GM21529 (cell line): ENCODE data around the gene CNOT3.
"Not testable (repeated sequence)": the region's sequence is repeated elsewhere in the genome, so short reads cannot be mapped to it uniquely, and the experiment has no call there.

ENCODE experiments used
- ATAC-seq: cut with Tn5 transposase; IDR thresholded peaks from one replicate; pipeline ENCODE4 v1.9.1; 2021; ENCODE audit not compliant: unreplicated experiment

Gene CNOT3

DNA sequence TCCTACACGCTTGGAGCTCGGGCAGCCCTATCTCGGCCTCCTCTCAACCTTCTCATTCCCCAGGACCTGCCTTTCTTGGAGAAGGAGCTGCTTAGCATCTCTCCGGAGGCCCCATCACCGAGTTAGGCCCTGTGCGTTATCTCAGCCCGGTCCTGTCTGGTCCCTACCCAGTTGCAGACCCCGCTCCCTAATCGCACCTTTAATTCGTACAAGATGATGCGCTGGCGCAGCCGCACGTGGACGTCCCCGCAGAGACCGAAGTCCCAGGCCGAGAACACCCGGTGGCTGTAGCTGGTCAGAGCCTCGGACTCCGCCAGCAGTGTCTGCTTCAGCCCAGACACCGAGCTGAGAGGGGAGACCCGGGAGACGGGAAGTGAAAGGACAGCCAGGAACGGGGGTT is 27.7 kb downstream of the CNOT3 start:
- no peak for ATAC-seq

DNA sequence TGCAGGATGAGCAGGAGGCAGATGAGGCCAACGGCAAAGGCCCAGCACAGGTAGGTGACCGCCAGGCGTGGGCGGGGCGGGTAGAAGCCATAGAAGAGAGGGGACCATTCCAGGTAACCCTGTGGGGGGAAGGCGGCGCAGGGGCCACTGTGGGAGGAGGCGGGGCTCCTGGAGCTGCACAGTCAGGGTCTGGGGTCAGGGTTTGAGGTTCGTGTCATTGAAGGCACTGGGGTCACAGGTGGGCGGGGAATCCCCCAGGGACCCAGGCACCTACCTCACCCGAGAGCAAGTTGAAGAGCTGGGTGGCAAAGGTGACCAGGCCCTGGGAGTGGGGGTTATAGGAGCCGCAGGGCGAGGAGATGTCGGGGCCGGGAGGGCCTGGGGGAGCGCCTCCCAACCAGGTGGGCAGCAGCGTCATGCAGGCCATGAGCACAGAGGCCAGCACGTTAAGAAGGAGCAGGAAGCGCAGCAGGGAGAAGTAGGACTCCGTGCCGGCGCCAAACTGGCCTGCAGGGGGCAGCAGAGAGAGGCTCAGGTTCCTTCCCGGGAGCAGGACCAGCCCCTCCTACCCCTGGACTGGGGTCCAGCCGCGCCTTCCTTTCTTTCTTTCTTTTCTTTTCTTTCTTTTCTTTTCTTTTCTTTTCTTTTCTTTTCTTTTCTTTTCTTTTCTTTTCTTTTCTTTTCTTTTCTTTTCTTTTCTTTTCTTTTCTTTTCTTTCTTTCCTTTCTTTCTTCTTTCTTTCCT is 30.8 kb downstream of the CNOT3 start:
- ATAC-seq: no peak

DNA sequence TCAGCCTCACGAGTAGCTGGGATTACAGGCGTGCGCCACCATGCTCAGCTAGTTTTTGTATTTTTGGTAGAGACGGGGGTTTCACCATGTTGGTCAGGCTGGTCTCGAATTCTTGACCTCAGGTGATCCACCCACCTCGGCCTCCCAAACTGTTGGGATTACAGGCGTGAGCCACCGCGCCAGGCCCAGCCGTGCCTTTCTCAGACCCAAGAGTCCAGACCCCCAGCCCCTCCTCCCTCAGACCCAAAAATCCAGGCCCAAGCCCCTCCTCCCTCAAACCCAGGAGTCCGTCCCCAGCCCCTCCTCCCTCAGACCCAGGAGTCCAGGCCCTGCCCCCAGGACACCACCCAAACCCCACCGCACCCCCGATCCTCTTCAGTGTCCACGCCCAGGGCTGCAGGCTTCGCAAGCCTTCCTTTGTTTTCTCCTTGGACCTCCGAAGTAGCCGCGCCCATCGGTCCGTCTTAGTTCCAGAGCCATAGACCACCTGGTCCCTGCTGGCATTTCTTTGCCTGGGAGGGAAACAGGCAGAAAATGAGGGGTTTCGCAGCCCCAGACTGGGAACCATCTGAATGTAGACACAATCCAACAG is 31.7 kb downstream of the CNOT3 start:
- ATAC-seq: no peak

DNA sequence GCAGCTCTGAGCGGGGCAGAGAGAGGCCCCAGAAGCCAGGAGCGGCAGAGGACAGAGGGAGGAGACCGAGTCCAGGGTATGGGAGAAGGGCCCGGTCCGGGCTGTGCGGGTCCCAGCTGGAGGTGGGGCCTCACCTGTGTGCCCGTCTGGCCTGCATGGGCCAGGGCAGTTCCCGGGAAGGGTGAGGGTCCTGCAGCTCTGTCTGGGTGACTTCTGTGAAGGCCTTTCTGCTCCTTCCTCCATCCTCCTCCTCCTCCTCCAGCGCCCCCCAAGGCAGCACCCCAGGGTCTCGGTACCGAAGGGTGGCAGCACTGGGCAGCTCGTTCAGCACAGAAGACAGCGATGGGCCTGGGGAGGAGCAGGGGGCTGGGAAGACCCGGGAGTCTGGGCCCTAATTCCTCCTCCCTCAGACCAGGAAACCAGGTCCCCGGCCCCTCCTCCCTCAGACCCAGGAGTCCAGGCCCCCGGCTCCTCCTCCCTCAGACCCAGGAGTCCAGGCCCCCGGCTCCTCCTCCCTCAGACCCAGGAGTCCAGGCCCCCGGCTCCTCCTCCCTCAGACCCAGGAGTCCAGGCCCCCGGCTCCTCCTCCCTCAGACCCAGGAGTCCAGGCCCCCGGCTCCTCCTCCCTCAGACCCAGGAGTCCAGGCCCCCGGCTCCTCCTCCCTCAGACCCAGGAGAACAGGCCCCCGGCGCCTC is 34.3 kb downstream of the CNOT3 start:
- ATAC-seq: not testable (repeated sequence)

DNA sequence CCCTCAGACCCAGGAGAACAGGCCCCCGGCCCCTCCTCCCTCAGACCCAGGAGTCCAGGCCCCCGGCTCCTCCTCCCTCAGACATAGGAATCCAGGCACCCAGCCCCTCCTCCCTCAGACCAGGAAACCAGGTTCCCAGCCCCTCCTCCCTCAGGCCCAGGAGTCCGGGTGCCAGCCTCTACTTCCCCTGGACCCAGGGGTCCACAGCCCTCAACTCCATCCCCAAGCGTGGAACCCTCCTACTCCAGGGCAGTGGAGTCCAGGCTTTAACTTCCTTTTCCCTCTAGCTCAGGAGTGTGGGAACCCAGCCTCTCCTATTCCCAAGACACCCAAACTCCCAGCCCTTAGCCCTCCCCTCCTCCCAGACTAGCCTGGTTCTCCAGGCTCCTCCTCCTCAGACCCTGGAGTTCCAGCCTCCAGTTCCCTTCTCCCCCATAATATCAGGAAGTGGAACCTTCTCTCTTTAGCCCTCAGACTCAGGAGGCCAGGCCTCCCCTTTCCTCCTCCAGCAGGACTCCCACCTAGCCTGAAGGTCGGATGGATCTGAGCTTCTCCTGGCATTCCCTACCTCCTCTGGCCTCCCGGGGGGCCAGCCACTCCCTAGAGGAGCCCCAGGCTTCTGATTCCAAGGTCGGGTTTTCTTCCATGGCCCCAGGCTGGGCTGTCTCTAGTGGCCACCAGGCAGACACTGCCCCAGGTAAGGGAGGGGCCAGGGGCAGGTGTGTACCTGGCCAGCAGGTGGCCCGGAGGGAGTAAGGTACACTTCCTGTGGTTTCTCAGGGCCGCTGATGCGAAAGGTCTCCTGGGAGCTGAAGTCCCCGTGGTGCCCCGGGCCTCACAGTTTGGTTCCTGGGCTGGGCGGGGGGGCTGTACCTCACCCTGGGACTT is 35.2 kb downstream of the CNOT3 start, which contains the start of gene TMC4:
Gene TMC4, minus strand, starts transcription at position 690 of the 888 bp plus-strand sequence. Its CDS starts 43 bp downstream, at position 647.
- no peak for ATAC-seq

DNA sequence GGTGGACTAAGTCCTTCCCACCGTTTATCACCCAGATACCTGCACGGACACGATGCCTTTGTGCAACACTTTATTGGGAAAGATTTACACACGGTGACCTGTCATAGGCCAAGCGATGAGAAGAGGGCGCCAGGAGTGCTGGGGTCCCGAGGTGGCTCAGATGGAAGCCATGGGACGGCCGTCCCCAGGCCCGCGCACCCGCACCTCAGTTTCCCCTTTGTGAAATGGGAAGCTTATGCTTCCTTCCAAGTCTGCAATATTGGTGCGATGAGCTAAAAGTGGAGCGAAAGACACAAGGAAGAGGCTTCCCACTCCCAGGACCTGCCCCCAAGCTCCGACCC is 35.8 kb downstream of the CNOT3 start:
- no peak for ATAC-seq

DNA sequence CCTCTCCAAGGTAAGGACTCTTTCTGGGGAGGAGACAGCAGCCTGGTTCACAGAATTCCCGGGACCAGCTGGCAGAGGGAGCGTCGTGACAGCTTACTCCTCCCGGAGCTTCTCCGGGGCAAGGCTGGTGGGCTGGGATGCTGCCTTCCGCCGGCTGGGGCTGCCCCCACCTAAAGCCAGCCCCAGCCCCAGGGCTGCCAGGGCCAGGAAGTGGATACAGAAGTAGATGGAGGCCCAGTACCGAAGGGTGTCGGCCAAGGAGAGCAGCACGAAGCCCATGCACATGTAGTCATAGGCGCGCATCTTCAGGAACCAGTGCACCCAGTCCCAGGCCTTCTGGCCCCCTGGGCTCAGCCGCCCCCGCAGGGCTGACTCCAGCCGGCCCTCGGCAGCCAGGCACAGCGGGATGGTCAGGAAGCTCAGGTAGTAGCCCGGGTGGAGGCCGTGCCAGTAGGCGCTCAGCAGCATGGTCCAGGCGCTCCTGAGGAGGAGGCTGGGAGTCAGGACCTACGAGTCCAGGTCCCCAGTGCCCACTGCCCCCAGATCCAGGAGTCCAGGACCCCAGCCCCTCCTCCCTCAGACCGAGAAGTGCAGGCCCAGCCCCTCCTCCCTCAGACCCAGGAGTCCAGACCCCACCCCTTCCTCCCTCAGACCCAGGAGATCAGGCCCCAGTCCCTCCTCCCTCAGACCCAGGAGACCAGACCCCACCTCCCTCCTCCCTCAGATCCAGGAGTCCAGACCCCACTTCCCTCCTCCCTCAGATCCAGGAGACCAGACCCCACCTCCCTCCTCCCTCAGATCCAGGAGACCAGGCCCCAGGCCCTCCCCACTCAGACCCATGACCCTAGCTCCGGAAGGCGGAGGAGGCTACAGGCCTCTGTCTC is 36.6 kb downstream of the CNOT3 start:
- no peak for ATAC-seq

DNA sequence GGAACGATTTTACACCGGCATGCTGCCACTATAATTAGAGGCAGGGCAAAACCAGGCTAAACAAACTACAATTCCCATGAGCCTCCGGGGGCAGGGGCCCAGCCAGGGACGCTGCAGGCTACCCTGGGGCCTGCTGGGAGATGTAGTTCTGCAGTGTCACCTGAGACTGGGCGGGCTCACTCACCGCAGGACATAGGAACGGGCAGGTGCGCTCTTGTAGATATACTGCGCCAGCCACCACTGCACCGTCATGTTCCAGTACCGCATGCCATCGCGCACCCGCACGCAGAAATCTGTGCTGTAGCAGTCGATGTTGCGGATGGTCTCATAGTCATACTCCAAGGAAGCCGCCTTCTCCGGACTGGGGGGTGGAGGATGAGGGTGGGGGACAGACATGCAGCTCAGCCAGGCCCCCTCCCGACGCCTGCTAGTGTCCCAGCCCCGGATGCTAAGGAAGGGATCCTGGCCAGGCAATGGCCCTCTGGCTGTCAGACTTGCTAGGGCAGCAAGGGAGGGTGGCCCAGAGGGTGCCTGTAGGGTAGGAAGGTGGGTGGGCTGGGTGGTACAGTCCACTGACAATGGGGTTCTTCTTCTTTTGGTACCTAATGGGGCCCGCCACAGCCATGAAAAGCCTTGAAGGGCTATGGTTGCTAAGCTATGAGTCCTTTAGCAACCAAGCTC is 41.2 kb downstream of the CNOT3 start:
- ATAC-seq: no peak

DNA sequence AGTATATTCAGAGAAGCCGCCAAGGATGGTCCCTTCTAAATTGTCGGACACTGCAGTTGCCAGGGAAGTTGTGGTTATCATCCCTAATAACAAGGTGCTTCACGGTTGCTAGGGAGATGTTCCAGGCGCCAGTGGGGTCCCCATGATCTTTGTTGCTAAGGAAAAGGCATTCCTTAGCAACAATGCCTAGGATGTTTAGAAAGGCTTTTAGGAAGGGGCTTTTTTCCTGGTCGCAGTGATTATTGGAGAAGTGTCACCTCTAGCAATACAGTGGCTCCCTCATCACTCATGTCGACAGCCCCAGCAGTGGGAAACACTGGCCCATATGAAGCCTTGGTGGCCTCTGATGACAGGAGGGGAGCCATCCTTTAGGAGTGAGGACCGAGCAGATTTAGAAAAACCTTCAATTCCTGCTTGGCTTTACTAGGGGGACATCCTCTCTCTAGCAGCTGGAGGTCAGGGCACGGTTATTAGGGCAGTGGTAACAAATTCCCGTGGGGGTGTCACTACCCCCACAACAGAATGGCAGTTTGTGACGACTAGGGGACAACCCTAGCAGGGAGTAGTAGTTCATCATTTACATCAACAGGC is 41.8 kb downstream of the CNOT3 start:
- no peak for ATAC-seq

DNA sequence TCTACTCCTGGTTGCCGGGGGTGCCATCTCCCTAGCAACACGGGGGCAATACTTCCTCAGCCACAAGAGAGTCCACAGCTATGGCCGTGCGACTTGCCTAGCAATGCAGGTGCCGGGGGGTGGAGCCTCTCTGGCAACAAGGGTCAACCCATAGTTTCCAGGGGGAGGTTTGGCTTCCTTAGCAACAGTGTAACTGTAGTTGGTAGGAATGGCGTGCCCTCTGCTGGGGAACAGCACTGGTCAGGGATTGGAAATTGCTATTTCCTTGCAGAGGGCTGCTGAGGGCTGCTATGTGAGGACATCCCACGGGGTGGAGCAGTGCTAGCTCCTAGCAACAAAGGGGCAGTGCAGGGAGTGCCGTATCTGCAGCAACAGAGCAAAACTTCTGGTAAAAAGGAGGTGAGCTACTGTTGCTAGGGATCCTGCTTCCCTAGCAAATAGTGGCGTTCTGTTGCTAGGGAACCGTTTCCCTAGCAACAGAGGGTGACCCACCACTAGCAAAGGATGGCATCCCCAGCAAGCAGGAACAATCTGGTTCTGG is 42.4 kb downstream of the CNOT3 start:
- no peak for ATAC-seq

DNA sequence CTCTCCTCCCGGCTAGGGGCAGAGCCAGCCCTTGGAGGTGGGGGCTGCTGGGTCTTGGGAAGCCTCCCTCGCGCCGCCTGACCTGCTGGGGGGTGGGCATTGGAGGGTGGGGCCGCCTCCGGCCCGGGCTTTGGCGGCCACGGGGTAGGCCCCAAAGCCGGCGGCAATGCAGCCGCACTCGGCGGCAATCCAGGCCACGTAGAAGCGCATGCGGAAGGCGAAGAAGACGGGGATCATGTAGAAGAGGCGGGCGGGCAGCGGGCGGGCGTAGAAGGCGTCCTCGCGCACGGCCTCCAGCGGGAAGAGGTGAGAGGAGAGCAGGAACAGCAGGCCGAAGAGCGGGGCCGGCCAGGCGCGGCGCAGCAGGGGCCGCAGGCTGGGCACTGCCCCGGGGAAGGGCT is 43.1 kb downstream of the CNOT3 start:
- ATAC-seq: no peak

DNA sequence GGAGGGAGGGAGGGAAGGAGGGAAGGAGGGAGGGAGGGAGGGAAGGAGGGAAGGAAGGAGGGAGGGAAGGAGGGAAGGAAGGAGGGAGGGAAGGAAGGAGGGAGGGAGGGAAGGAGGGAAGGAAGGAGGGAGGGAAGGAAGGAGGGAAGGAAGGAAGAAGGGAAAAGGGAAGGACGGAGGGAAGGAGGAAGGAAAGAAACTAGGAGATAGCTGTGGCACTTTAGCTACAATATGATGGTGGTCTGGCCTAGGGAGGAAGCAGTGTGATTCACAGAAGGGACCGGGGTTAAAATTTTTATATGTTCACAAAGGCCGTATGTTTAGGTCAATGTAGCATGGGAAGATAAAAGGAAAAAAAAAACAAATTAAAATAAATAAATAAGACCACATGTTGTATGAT is 44.3 kb downstream of the CNOT3 start:
- ATAC-seq: not testable (repeated sequence)

DNA sequence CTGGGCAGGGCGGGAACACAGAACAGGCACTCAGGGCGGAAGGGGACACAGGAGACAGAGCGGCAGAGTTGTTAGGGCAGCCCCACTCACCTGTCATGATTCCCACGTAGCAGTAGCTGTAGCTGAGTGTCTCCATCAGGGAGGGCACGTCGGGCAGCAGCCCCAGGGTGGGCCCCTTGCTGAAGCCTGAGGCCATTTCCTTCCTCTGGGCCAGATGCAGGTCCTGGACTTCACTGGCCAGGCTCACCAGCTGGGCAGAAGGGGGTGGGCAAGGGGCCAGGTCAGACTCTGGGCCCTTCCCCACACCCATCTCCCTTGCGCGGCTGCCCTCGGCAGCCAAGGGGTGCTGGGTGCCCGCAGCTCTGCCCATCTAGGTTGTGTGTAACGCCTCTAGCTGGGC is 45.9 kb downstream of the CNOT3 start:
- ATAC-seq: no peak

DNA sequence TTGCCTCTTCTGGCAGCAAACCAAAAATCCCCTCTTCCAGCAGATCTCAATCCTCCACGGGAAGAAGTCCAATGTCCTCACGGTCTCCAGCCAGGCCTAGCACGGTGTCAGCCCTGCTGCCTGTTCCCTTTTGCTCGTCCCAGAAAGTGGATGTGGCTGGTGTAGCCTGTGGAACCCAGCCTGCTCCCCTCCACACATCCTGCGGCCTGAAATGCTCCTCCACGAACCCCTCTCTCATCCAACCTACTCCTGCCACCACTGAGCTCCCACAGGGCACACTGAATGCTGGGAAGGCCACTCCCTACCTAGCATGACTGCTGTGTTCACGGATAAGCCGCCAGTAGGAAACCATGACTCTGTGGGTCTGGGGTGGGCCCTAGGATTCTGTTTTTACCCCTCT is 48.8 kb downstream of the CNOT3 start:
- ATAC-seq: no peak

DNA sequence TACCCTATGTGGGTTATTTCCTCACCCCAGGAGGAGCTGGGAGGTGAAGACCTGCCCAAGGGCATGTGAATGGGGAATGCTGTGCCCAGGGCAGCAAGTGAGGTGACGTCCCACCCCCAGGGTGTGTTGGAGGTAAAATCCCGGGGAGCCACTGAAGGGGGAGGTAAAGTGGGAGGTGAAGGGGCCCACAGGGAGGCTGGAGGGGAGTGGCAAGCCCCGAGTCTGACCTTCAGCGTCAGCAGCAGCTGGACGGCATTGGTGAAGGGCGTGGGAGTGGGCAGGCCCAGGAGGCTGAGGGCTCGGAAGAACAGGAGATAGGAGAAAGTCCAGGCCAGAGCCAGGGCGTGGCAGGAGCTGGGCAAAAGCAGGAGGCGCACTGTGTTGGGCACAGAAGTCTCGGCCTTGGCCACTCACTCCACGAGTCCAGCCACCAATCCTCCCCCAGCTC is 49.4 kb downstream of the CNOT3 start:
- no peak for ATAC-seq

DNA sequence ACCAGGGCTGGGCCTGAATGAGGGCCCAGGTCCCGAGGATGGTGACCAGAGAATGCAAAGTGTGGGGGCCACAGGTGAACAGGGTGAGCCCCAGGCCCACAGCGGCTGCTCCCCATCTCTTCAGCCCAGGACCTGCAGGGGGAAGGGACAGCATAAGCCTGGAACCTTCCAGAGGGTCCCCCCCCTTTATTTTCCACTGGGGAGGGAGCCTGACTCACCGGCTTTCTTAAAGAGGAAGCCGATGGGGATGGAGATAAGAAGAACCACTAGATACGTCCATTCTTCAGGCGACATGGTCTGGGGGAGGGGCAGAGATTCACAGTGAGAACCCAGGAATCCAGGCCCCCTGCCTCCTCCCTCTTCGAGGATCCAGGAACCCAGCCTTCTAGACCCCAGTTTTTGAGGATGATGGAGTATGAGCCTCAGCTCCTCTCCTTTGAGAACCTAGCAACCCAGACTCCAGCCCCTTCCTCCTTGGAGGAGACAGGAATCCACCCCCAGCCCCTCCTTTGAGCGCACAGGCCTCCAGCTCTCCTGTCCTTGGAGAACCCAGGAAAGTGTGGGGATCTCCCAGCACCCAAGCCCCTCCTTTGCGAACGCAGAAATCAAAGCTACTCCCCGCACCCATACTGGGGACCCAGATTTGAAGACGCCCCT is 50.8 kb downstream of the CNOT3 start:
- no peak for ATAC-seq

DNA sequence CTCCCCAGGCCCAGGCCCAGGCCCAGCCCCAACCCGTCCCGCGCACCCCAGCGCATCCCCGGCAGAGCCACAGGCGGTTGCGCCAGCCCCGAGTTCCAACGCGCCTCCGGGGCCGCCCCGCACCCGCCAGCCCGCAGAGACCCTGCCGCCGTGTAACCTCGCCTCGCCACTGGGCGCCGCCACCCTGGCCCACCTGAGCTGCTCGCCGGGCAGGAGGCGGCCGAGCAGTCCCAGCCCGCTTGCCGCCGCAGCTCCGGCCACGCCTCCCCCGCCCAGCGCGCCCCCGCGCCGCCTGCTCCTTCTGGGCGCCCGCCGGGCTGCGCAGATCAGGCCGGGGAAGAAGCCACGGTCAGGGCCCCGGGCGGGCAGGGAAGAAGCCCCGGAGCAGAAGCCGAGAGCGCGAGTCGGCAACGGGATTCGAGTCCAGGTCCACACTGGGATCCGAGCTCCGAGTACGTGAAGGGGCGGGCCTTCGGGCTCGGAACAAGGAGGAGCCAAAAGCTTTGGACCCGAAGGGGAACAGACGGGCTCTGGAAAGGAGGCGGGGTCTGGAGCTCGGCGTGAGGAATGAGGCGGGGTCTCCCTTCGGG is 51.7 kb downstream of the CNOT3 start, which contains the start of gene MBOAT7:
Gene MBOAT7, minus strand, starts transcription at position 436 of the 590 bp plus-strand sequence. CDS start 1,072 bp downstream, outside the sequence.
- peak; percentile 17 for ATAC-seq
